AG09309 (cell line): ENCODE measurements around the gene TGFB3.
A peak's percentile ranks its signal among the peaks of the same experiment; 100 is the strongest.

ENCODE experiments used
- DNase-seq: peaks from one replicate; pipeline ENCODE4 v3.0.0-alpha.2; 2010; ENCODE audit warnings: low read depth
- H3K4me3 ChIP-seq: 2 replicates; pipeline ENCODE4 v1.5.1; 2011; ENCODE audit warnings: mild to moderate bottlenecking, low read depth, low read length, moderate library complexity; ENCODE audit not compliant: control insufficient read depth
- CTCF ChIP-seq: IDR thresholded peaks from 2 replicates; pipeline ENCODE4 v1.5.1; 2011; ENCODE audit warnings: mild to moderate bottlenecking, low read depth, low read length, inconsistent platforms; ENCODE audit not compliant: insufficient read depth, control insufficient read depth; ENCODE audit errors: missing control alignments

TGFB3 gene

GRCh38 chr14:75989134-75989533, 7.3 kb upstream of the TGFB3 start:
- no peak for TF ChIP-seq CTCF
- peak; percentile 85 for DNase-seq
- H3K4me3 ChIP-seq: no peak overlapping the region

- no peak overlapping the region for H3K4me3 ChIP-seq
- DNase-seq: no peak
- no peak for TF ChIP-seq CTCF
Observed at GRCh38 chr14:75987201-75987970, 5.6 kb upstream of the TGFB3 start.

GRCh38 chr14:75986439-75986765, 4.6 kb upstream of the TGFB3 start:
- H3K4me3 ChIP-seq: peak overlapping the region; percentile 82
- no peak for TF ChIP-seq CTCF
- no peak for DNase-seq

GRCh38 chr14:75985618-75986438, 4.0 kb upstream of the TGFB3 start, which contains the start of gene IFT43:
TSS of gene IFT43 (plus strand) at chr14:75985763. CDS start at chr14:75985787, 24 bp downstream.
- DNase-seq: no peak
- H3K4me3 ChIP-seq: peak within 1 kb of the TSS; percentile 82
- no peak for TF ChIP-seq CTCF

GRCh38 chr14:75984674-75985073, 2.9 kb upstream of the TGFB3 start:
- DNase-seq: no peak
- no peak overlapping the region for H3K4me3 ChIP-seq
- no peak for TF ChIP-seq CTCF

GRCh38 chr14:75983019-75983358, 1.2 kb upstream of the TGFB3 start:
- peak overlapping the region; percentile 45 for H3K4me3 ChIP-seq
- no peak for TF ChIP-seq CTCF
- no peak for DNase-seq
